ENCODE measurements around the gene ALDH1A1. TPM values are rescaled to one million over a fixed set of nuclear protein-coding genes. Genes with fewer than 3 reads are reported as not detected.

Gene ALDH1A1
- total RNA-seq, 1 experiment from 2014 or later = 17.7 TPM

DNA sequence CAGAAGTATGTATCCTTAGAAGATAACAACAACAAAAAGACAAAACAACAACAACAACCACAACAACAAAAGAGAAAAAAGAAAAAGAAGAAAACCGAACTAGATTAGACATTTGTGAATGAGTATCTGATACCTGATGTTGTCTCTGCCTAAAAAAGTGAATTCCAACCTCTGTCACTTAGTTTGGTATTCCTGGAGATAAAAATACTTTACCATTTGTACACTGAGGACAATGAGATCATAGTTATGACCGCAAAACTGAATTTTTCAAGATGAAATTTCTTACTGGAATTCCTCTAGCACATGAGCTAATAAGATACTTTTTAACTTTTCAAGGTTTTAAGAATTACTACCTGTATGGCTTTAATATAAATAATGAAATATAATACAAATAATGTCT is 54.5 kb downstream of the ALDH1A1 start:
- CTCF ChIA-PET = no interaction called here
- Mint-ChIP-seq H3K27me3 (ENCODE audit: unreplicated experiment) (no peaks in the 10 kb centered on the region), H3K4me1 (ENCODE audit: low read depth, unreplicated experiment) (no peaks in the 10 kb centered on the region), H3K27ac (ENCODE audit: unreplicated experiment) (no peak overlapping the region), H3K9me3 (ENCODE audit: low read depth, unreplicated experiment) (no peaks in the 10 kb centered on the region), H3K4me3 (ENCODE audit: low read depth, unreplicated experiment) (no peak overlapping the region), H3K36me3 (ENCODE audit: insufficient read depth, unreplicated experiment) (no peaks in the 10 kb centered on the region)
- no TSS peak for BruUV-seq (replicated peaks)
- intact Hi-C loops (cut with micrococcal nuclease; ENCODE audit: unreplicated experiment) = no loop called here
- TF ChIP-seq, protein P1, sequence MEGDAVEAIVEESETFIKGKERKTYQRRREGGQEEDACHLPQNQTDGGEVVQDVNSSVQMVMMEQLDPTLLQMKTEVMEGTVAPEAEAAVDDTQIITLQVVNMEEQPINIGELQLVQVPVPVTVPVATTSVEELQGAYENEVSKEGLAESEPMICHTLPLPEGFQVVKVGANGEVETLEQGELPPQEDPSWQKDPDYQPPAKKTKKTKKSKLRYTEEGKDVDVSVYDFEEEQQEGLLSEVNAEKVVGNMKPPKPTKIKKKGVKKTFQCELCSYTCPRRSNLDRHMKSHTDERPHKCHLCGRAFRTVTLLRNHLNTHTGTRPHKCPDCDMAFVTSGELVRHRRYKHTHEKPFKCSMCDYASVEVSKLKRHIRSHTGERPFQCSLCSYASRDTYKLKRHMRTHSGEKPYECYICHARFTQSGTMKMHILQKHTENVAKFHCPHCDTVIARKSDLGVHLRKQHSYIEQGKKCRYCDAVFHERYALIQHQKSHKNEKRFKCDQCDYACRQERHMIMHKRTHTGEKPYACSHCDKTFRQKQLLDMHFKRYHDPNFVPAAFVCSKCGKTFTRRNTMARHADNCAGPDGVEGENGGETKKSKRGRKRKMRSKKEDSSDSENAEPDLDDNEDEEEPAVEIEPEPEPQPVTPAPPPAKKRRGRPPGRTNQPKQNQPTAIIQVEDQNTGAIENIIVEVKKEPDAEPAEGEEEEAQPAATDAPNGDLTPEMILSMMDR (IDR thresholded peaks at IDR 0.05; ENCODE audit: unreplicated experiment) = no peak
- no peak for DNase-seq

DNA sequence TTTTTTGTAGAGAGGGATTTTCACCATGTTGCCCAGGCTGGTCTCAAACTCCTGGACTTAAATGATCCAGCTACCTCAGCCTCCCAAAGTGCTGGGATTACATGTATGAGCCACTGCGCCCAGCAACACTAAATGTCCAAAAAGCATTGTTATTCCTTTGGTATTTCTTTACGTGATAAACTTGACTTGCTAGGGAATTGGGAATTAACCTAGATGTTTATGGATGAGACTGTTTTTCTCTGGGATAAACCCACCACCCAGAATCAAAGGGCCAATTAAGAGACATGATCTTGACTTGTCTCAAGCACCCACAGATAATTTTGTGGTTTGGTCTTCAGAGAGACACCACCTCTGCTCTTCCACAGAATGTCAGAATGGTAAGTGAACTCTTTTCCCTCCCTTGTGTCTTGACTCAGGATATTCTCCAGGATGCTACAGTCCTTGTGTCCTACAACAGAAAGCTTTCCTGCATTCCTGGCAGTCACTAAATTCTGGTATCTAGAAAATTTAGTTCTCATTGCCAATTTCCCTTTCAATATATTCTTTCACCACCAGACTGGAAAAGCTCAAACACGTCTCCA is 55.7 kb downstream of the ALDH1A1 start:
- Mint-ChIP-seq H3K4me3 (ENCODE audit: low read depth, unreplicated experiment) (no peak overlapping the region), H3K27me3 (ENCODE audit: unreplicated experiment) (no peaks in the 10 kb centered on the region), H3K36me3 (ENCODE audit: insufficient read depth, unreplicated experiment) (no peaks in the 10 kb centered on the region), H3K27ac (ENCODE audit: unreplicated experiment) (no peak overlapping the region), H3K9me3 (ENCODE audit: low read depth, unreplicated experiment) (no peaks in the 10 kb centered on the region), H3K4me1 (ENCODE audit: low read depth, unreplicated experiment) (no peaks in the 10 kb centered on the region)
- no TSS peak for BruUV-seq (replicated peaks)
- intact Hi-C loops (cut with micrococcal nuclease; ENCODE audit: unreplicated experiment) = no loop called here
- CTCF ChIA-PET = interaction anchor here (0.7 kb wide), 1 partner anchor 67 kb away, joined by 5 read pairs; no protein-coding TSS in a partner anchor
- no peak for DNase-seq
- TF ChIP-seq, protein P1 (IDR thresholded peaks at IDR 0.05; ENCODE audit: unreplicated experiment) = no peak

DNA sequence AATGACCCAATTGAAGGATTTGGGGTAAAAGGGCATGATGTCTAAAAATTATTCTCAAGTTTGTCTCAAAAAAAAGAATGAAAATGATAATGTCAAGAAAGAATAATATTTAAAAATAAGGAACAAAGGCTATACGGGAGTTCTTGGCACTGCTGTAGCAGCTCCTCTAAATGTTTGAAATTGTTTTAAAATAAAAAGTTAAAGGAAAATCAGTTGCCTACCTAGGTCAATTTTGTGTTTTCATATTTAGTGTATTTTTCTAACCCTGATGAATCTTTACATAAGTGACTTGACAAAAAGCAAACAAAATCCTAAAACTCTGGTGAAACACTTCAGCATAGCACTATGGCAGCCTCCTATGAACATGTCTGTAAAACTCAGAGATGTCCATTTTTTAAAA is 56.4 kb downstream of the ALDH1A1 start:
- H3K4me3 Mint-ChIP-seq (ENCODE audit: low read depth, unreplicated experiment) = no peak overlapping the region
- TF ChIP-seq, protein P1 (IDR thresholded peaks at IDR 0.05; ENCODE audit: unreplicated experiment) = no peak
- H3K27me3 Mint-ChIP-seq (ENCODE audit: unreplicated experiment) = no peaks in the 10 kb centered on the region
- no peaks in the 10 kb centered on the region for H3K4me1 Mint-ChIP-seq (ENCODE audit: low read depth, unreplicated experiment)
- DNase-seq = no peak
- no peaks in the 10 kb centered on the region for H3K36me3 Mint-ChIP-seq (ENCODE audit: insufficient read depth, unreplicated experiment)
- no peaks in the 10 kb centered on the region for H3K9me3 Mint-ChIP-seq (ENCODE audit: low read depth, unreplicated experiment)
- H3K27ac Mint-ChIP-seq (ENCODE audit: unreplicated experiment) = no peak overlapping the region
- no TSS peak for BruUV-seq (replicated peaks)
- CTCF ChIA-PET = interaction anchor here (0.7 kb wide), 2 partner anchors 66 to 71 kb away, joined by 4 to 5 read pairs; no protein-coding TSS in a partner anchor
- intact Hi-C loops (cut with micrococcal nuclease; ENCODE audit: unreplicated experiment) = no loop called here

DNA sequence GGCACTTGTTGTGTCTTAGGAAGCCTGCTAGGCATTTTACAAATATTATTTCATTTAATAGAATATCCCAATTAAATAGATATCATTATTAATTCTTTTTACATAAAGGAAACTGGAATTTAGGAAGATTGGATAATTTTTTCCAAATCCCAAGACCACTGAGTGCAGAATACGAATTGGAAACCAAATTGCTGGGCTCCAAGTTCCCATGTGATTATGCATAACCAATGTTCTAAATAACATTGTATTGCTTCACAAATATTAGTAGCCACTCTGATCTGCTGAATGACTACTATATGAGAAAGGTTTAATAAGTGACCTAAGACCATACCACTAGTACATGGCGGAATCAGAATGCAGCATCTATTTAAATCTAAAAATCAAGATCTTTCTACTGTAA is 57.7 kb downstream of the ALDH1A1 start:
- TF ChIP-seq, protein P1 (IDR thresholded peaks at IDR 0.05; ENCODE audit: unreplicated experiment) = no peak
- H3K27me3 Mint-ChIP-seq (ENCODE audit: unreplicated experiment) = no peaks in the 10 kb centered on the region
- intact Hi-C loops (cut with micrococcal nuclease; ENCODE audit: unreplicated experiment) = no loop called here
- no peaks in the 10 kb centered on the region for H3K4me1 Mint-ChIP-seq (ENCODE audit: low read depth, unreplicated experiment)
- CTCF ChIA-PET = no interaction called here
- no peak overlapping the region for H3K4me3 Mint-ChIP-seq (ENCODE audit: low read depth, unreplicated experiment)
- no peak overlapping the region for H3K27ac Mint-ChIP-seq (ENCODE audit: unreplicated experiment)
- H3K9me3 Mint-ChIP-seq (ENCODE audit: low read depth, unreplicated experiment) = no peaks in the 10 kb centered on the region
- DNase-seq = no peak
- no peaks in the 10 kb centered on the region for H3K36me3 Mint-ChIP-seq (ENCODE audit: insufficient read depth, unreplicated experiment)
- no TSS peak for BruUV-seq (replicated peaks)
